Caki2 (cell line): ENCODE measurements around the gene PPHLN1. TPM values are rescaled to one million over a fixed set of nuclear protein-coding genes. Genes with fewer than 3 reads are reported as not detected.
A peak's percentile ranks its signal among the peaks of the same experiment; 100 is the strongest.

Experiments used
- DNase-seq: peaks from one replicate; pipeline ENCODE4 v3.0.0-alpha.2; 2015; ENCODE audit warnings: low read depth
- in situ Hi-C: cut with HindIII; loops from 2 replicates; pipeline ENCODE4 v1.10.0; 2016; ENCODE audit warnings: low sequenced_read_pairs, low pct_unique_long_range_greater_than_20kb, mixed read lengths
- total RNA-seq: library from RNA; depleted of rRNA; stranded (reverse); fragments of >200 nt; shearing (Covaris generic); gene quantifications from 2 replicates; pipeline ENCODE4 v1.2.3, GENCODE V29; 2014; ENCODE audit warnings: low replicate concordance

Gene PPHLN1
- total RNA-seq, 1 experiment from 2014 or later: 31.0 TPM

DNA sequence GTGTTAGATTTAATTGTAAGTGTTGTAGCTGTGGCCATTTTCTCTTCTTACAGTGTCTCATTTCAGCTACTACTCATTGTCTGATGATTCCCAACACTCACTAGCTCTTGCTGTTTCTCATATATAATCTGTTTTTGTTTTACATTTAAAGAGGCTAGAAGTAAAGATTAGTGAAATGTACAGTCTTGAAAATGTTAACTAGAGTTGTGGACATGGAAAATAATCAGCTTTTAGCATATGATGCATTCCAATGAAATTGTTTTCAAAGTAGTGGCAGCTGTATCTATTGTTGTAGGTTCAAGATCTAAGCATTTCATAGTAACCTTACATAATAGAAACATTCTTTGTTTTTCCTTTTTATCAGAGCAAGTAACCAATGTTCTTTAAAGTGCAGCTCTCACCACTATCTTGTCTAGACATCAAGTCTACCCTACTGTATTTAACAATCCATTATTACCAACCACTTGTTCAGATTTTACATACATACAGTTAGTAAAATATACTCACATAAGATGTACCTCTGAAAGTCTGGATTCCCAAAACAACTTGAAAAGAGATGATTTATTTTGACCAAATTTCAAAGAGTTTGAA, 76.9 kb downstream of the PPHLN1 start:
- no peak for DNase-seq
- in situ Hi-C loops: no loop called here

DNA sequence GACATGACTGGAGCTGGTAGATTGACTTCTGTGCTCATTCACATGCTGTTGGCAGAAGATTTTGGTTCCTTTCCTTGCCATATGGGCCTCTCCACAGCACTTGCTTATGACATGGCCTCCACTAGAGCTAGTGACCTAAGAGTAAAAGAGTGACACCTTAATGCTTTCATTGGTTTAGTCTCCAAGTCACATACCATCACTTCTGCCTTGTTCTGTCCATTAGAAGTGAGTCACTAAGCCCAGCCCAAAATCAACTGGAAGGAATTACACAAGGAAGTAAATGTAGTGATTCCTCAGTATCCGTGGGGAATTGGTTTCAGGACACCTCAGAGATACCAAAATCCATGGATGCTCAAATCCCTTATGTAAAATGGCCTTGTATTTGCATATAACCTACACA, 81.3 kb downstream of the PPHLN1 start:
- in situ Hi-C loops: no loop called here
- peak; percentile 41 for DNase-seq

DNA sequence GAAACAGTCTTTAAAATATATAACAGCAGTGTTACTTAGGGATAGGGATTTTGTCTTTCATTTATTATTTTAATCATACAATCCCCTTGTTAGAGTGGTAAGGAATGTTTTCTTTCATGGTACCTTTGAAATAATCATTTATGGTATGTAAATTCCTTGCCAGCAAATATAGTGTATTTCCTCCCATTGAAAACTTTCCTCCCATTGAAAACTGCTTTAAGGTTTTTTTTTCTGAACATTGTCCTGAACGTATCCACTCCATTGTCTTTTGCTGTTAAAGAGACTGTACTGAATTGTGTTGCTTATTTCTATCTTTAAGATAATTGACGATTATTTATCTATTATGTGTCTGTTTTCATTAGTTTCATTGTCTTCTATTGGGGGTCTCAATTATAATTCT, 83.5 kb downstream of the PPHLN1 start:
- in situ Hi-C loops: no loop called here
- no peak for DNase-seq

DNA sequence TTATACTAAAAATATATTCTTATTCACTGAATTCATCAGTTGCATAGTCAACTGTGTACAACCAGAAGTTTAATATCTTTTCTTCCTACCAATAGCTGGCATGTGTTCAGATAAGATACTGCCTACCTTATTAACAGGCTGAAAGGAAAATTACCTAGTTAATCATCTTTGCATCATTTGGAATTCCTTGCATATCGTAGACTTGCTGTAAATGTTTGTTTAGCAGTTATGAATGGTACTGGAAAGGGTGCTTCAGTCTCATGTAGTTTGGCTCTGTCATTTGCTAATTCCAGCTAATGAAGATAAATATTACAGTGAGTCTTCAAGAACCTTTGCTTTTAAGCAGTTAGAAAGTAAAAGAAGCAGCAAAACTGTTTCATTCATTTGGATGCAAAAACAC, 84.4 kb downstream of the PPHLN1 start:
- DNase-seq: peak; percentile 14
- in situ Hi-C loops: no loop called here

DNA sequence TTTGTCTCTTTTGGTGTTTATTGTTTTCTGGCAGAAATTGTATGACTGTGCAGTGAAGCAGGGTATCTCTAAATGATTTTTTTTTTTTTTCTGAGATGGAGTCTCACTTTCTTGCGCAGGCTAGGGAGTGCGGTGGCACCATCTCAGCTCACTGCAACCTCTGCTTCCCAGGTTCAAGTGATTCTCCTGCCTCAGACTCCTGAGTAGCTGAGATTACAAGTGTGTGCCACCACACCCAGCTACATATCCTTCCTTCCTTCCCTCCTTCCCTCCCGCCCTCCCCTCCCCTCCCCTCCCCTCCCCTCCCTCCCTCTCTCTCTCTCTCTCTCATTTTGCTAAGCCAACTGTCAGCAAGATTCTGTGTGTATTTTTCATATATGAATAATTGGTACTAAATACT, 94.4 kb downstream of the PPHLN1 start:
- in situ Hi-C loops: no loop called here
- no peak for DNase-seq

DNA sequence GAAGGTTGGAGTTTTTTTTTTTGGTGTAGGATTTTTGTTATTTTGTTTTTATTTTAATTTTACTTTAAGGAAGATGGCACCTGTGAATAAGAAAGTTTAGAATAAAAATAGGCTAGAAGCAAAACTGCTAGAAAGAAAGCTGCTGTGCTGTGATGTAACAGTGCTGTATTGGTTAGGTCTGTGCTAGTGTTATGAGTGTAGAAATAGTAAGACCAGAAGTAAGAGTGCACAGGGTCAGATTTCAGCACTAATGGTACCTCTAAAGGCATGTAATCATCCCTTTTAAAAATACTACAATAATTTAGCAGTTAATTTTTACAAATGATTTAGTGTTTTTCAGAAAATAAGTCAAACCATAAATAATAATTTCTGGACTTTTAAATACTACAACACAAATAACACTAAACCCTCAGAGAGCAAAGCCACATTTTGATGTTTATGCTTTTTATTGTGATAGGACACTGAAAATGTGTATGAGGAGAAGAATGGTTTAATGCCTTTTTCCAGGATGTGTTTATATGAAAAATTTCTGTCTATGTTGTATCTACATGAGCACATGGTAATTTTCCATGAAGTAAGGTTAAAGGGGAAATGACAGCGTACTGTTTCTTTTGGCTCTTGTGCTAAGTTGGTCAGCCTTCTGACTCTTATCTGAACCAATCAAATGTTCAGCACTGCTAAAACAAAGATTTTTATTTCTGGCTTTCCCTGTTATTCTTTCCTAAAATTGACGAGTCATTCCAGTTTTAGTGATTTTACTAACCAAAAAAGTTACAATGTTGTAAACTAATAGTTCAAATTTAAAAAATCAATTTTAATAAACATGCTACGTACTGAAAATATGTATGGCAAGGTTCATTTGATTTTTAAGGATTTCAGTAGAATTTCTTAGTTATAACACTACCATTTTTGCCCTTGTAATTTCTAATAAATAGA, 96.1 kb downstream of the PPHLN1 start:
- peak; percentile 70 for DNase-seq

DNA sequence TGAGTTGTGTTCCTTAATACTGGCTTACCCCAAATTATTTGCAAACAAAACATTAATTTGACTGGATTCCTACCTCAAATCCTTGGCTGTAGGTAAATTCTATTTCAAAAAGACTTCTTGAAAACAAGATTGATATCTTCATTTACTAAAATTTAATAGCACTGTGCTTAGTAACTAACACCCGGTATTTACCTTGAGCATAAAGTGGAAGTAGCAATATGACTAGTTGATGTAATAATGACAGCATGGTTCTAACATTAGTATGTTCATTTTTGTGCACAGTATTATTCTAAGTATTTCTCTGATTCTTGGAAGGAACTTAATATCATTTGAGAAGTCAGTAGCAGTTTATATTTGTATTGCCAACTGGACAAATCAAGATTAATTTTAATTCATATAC, 96.8 kb downstream of the PPHLN1 start:
- DNase-seq: no peak
- in situ Hi-C loops: no loop called here

More for the DNA sequence above, 96.1 kb downstream of the PPHLN1 start:
- in situ Hi-C loops: no loop called here

DNA sequence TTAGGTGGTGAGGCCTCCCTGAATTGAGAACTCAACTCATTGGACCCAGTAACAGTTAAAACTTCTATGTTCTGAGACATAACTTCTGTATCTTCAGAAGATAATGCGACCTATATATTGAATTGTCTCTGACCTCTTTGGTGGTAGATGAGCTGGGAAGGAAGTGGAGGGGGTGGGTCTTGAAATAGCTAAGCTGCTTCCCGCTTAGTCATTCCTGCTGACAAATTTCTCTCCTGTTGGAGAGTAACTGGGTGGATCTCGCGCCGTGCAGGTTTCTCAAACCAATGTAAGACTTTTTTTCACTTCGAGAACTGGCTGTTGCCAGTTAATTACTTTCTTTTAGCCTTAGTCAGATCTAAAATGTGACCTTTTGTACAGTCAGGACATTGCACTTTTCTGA, 100.8 kb downstream of the PPHLN1 start:
- in situ Hi-C loops: no loop called here
- peak; percentile 80 for DNase-seq

DNA sequence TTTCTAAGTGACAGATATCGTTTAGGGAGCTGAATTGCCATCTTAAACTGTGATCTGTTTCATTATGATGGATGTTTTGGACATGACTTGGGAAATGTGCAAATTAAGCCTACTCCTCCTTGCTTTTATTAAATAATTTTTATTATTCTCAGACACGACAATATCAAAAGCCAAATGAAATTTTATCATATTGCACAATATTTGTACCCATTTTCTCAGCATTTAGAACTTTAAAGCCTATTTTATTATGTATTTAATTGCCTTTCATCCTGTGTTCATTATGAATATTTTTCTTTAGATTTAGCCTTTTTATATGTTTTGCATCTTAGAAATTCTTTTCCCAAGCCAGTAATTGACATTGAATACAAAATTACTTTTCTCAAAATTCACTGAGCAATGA, 102.9 kb downstream of the PPHLN1 start:
- in situ Hi-C loops: no loop called here
- no peak for DNase-seq

DNA sequence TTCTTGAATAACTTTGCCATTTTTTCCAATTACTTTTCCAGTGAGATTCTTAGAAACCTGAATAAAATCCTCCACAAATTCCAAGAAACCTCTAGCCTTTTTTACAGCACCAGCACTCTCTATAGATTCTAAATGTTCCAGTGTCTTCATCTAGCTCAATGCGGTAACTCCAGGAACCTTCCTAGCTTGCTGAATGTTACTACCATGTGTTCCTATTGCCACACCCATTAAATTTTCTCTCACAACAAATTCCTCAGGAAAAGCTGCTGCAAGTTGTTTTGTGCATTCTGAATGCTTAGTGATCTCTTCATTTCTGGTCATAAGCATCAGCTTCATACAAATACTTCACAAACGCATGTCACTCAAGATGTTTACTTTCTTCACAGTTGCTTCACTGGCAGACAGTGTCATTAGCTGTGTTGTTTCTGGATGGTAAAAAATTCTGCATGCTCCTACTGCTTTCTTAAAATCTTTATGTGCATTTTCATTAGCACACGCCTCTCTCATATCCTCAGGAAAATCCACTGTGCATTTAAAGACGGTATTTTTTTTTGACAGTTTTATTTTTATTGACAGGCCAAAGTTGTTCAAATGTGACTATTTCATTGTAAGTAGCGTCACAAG, 106.7 kb downstream of the PPHLN1 start:
- no peak for DNase-seq
- in situ Hi-C loops: no loop called here

DNA sequence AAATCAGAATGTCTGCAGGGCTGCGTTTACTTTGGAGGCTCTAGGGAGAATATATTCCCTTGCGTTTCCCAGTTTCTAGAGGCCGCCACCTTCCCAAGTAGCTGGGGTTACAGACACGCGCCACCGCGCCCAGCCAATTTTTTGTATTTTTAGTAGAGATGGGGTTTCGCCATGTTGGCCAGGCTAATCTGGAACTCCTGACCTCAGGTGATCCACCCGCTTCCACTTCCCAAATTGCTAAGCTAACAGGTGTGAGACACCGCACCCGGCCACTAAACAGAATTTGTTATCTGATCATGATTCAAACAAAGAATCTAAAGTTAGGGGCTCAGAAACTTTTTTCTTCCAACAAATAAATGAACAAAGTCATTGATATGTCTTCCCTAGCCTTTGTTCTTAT, 114.6 kb downstream of the PPHLN1 start:
- DNase-seq: no peak
- in situ Hi-C loops: no loop called here

DNA sequence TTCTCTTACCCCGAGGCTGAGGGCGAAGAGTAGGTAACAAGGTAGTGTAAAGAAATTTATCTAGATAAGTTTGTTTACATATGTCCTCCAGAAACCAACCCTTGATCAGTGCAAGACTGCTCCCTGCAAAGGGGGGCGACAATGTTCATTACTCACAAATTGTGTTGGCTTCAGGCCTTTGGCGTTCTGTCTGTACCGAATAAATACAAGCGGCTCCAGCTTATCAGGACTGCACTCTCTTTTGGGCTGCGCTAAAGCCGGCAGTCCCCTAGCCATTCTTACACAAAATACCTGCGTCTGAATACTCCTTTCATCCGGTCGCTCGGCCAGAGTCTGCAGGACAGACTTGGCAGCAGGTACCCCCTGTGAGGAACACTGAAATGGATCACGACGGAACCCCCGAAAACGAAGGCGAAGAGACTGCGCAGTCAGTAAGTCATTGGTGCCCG, 116.4 kb downstream of the PPHLN1 start:
- DNase-seq: no peak
- in situ Hi-C loops: no loop called here

DNA sequence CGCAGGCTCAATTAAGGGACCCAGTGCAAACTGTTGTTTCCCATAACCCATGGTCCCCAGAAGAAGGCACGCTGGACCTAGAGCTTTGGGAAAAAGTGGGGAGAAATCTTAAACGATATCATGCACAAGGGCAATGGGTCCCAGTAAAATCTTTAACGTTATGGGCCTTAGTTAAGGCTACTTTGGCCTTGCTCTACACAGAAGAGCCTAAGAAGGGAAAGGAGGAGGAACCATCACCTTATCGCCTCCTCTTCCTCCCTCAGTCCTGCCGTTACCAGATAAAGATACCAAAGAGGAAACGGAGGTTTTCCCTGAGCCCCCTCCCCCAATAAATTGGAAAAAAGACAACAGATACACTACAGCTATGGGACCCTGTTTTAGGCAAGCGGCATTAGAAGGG, 116.9 kb downstream of the PPHLN1 start:
- DNase-seq: no peak
- in situ Hi-C loops: no loop called here

DNA sequence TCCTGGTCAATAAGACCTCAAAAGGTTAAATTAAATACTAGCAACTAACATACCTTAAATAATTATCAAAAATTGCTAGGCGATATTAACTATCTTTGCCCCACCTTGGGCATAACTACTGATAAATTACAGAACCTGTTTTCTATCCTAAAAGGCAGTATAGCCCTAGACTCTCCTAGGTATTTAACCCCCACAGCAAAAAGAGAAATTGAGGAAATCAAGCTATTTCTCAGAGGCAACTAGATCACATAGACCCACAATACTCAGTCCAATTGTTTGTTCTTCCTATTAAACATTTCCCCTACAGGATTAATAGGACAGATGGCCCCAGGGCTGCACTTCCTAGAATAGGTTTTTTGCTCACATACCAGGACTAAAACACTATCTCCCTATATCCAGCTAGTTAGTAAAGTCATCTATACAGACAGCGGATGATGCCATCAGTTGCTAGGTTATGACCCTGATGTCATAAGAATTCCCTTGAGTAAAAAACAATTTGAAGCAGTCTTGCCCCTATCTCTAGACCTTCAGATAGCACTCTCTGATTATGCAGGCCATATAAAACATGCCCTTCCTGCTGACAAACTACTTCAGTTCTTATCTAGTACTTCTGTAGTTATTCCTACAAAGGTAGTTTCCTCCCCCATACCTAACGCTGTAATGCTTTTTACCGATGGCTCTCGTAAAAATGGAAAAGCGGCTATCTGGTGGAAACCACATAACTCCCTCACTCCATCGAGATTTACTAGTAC, 118.4 kb downstream of the PPHLN1 start:
- in situ Hi-C loops: no loop called here
- DNase-seq: no peak

DNA sequence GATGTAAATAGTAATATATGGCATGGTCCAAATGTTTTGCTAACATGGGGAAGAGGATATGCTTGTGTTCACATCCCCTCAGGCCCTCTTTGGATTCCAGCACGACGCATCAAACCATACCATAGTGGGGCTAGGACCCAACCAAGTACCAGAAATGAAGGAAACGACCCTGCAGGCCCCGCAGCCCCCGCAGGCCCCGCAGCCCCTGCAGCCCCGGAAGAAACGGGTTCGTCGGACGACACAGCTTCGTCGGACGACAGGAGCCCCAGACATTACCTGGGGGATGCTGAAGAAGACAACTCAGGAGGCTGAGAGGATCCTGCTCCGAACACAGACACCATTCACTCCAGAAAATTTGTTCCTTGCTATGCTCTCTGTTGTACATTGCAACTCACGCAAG, 119.9 kb downstream of the PPHLN1 start:
- in situ Hi-C loops: no loop called here
- no peak for DNase-seq

DNA sequence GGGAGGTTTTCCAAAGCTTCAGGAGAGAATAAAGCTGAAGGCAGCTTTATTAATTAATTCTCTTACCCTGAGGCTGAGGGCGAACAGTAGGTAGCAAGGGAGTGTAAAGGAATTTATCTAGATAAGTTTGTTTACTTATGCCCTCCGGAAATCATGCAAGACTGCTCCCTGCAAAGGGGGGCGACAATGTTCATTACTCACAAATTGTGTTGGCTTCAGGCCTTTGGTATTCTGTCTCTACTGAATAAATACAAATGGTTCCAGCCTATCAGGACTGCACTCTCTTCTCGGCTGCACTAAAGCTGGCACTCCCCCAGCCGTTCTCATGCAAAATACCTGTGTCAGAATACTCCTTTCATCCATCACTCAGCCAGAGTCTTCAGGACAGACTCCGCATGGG, 120.8 kb downstream of the PPHLN1 start:
- in situ Hi-C loops: no loop called here
- DNase-seq: peak; percentile 92

DNA sequence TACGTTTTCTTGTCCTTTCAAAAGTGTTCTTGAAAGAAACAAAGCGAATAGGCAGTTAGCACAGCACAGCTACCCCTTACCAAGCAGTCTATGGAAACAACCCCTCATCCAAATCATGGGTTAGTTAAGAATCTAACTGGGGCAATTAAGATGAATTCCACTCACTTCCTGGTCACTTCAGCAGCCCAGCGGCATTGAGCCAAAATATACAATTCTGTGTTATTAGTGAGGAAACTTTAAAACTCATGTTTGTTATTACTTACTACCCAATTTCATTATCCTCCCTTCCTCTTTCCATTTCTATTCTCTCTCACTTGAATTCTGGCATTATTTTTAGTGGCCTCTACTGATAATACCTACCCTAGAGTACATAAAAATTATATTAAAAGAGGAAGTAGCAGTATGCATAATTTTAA, 121.4 kb downstream of the PPHLN1 start:
- in situ Hi-C loops: no loop called here

DNA sequence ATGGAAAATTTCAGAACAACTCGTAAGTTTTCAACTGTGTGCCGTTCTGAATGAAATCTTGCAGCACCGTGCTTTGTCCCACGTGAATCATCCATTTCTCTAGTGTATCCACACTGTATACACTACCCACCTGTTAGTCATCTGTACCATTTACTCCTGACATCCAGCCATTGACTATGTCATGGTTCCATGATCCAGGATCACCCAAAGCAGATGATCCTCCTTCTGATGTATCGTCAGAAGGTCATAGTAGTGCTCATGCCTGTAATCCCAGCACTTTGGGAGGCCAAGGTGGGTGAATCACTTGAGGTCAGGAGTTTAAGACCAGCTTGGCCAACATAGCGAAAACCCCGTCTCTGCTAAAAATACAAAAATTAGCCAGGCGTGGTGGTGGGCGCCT, 122.9 kb downstream of the PPHLN1 start:
- in situ Hi-C loops: no loop called here
- peak; percentile 84 for DNase-seq

More for the DNA sequence above, 121.4 kb downstream of the PPHLN1 start:
- DNase-seq: peak; percentile 80

DNA sequence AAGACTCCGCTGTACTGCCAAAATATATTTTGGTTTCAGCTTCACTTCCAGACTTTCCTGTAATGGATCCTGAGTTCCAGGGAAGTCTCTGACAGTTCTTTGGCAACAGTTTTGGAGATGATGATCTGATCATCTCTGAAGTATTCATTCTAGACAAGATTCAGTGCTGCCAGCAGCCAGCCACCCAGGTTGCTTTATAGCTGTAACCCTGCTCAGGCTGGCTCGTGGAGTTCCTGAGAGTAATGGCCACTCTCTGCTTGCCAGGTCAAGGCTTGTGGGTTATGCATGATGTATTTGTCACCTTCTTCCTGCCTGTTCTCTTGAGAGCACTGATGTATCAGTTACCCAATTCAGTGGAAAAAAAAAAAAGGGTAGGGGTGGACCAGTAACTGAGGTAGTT, 124.3 kb downstream of the PPHLN1 start:
- peak; percentile 71 for DNase-seq

More for the DNA sequence above, 124.3 kb downstream of the PPHLN1 start:
- in situ Hi-C loops: no loop called here
